Thymus (tissue), 11 donors: ENCODE results near the gene PEX7. TPM values are rescaled to one million over a fixed set of nuclear protein-coding genes. Genes with fewer than 3 reads are reported as not detected.

Experiments used
- DNase-seq, 9 donors: peaks; one replicate each; pipeline ENCODE4 v3.0.0-alpha.2; 2013; ENCODE audit warnings: low spot score in 9 of 9, low read depth in 6 of 9, missing footprints in 1 of 9
- H3K27ac ChIP-seq, 2 donors: one replicate each; pipeline ENCODE4 v1.5.1; 2013; ENCODE audit warnings: control low read depth in 1 of 2, low read depth in 1 of 2, low read length in 1 of 2, mild to moderate bottlenecking in 1 of 2, moderate library complexity in 1 of 2
- H3K27me3 ChIP-seq, 2 donors: one replicate each; pipeline ENCODE4 v1.5.1; 2013; ENCODE audit warnings: low read length in 1 of 2; ENCODE audit not compliant: control insufficient read depth in 2 of 2, insufficient read depth in 1 of 2
- H3K36me3 ChIP-seq, 2 donors: one replicate each; pipeline ENCODE4 v1.5.1; 2013; ENCODE audit warnings: low read length in 1 of 2, mild to moderate bottlenecking in 1 of 2, moderate library complexity in 1 of 2; ENCODE audit not compliant: control insufficient read depth in 2 of 2, insufficient read depth in 2 of 2
- H3K4me1 ChIP-seq, 2 donors: one replicate each; pipeline ENCODE4 v1.5.1; 2013; ENCODE audit warnings: low read length in 2 of 2; ENCODE audit not compliant: control insufficient read depth in 2 of 2, insufficient read depth in 2 of 2
- H3K4me3 ChIP-seq, 2 donors: one replicate each; pipeline ENCODE4 v1.5.1; 2013; ENCODE audit warnings: low read length in 2 of 2, control low read depth in 1 of 2, mild to moderate bottlenecking in 1 of 2
- H3K9me3 ChIP-seq, 2 donors: one replicate each; pipeline ENCODE4 v1.5.1; 2013; ENCODE audit warnings: low read length in 1 of 2, mild to moderate bottlenecking in 1 of 2; ENCODE audit not compliant: control insufficient read depth in 2 of 2, insufficient read depth in 1 of 2
- WGBS: extraction: QIAGEN DNeasy Blood & Tissue Kit; methylation state at CpG from one replicate; pipeline ENCODE4 v1.1.7; 2013; 5-methylcytosine and 5-hydroxymethylcytosine counted together
- polyA plus RNA-seq: library from polyadenylated mRNA; stranded (reverse); fragments of 200-250 nt; gene quantifications from one replicate; pipeline ENCODE4 v1.2.3, GENCODE V29; 2013
- total RNA-seq: library from RNA; stranded (reverse); fragments of 120-200 nt; gene quantifications from one replicate; pipeline ENCODE4 v1.2.4, GENCODE V29; 2013
- donor health status: healthy.

The PEX7 gene
- total and polyA plus RNA-seq, 2 donors = 7.4 to 8.4 TPM

DNA sequence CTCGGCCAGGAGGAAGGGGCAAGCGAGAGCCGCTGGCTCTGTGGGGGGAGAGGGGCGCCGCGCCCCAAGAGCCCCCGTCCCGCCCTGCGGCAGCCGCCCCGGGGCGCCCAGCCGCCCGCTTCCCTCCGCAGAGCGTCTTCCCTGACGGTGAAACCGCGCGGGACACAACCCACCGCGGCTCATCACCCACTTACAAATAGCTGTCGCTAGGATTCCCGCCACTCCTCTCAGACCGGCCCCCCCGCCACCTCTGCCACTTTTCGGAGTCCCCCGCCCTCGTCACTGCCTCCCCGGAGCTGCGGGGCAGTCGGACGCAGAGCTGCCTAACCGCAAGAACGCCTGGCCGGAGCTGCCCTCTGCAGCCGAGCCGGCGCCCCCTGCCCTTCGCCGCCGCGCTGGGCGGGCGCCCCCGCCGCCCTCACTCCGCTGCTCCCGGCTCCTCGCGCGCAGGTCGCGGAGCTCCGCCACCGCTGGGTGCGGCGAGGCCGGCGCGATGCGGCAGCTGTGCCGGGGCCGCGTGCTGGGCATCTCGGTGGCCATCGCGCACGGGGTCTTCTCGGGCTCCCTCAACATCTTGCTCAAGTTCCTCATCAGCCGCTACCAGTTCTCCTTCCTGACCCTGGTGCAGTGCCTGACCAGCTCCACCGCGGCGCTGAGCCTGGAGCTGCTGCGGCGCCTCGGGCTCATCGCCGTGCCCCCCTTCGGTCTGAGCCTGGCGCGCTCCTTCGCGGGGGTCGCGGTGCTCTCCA, 99.7 kb downstream of the PEX7 start, which contains the start of gene SLC35D3:
SLC35D3 (plus strand) TSS at position 366 of the 749 bp plus-strand sequence; CDS start at position 494, 128 bp downstream.
- Histone ChIP-seq H3K27ac (no peak within 1 kb of the TSS), H3K4me3 (peak within 1 kb of the TSS; percentile 14 to 46), H3K9me3 (peaks cover 0 to 5% of the 10 kb centered on the region in 2 donors), H3K36me3 (no peaks in the 10 kb centered on the region), H3K4me1 (peaks cover 10 to 28% of the 10 kb centered on the region in 2 donors), H3K27me3 (peaks cover 54 to 76% of the 10 kb centered on the region in 2 donors)
- peak in 1 of 9 donors; percentile 18 for DNase-seq
- 1% methylated on average over 86 of the region's 86 CpGs for WGBS

DNA sequence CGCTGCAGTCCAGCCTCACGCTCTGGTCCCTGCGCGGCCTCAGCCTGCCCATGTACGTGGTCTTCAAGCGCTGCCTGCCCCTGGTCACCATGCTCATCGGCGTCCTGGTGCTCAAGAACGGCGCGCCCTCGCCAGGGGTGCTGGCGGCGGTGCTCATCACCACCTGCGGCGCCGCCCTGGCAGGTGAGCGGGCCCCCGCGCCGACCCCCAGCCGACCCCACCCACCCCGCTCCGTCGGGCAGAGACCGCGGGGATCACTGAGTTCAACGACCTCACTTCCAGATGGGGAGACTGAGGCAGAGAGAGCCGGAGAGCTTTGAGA, 100.3 kb downstream of the PEX7 start:
- 1% methylated on average over 29 of the region's 29 CpGs for WGBS
- H3K4me3 ChIP-seq = peak overlapping the region in 1 of 2 donors; percentile 26
- H3K27ac ChIP-seq = no peak overlapping the region
- peaks cover 10 to 28% of the 10 kb centered on the region in 2 donors for H3K4me1 ChIP-seq
- no peaks in the 10 kb centered on the region for H3K36me3 ChIP-seq
- peaks cover 54 to 80% of the 10 kb centered on the region in 2 donors for H3K27me3 ChIP-seq
- peak in 1 of 9 donors; percentile 13 for DNase-seq
- peaks cover 0 to 5% of the 10 kb centered on the region in 2 donors for H3K9me3 ChIP-seq

DNA sequence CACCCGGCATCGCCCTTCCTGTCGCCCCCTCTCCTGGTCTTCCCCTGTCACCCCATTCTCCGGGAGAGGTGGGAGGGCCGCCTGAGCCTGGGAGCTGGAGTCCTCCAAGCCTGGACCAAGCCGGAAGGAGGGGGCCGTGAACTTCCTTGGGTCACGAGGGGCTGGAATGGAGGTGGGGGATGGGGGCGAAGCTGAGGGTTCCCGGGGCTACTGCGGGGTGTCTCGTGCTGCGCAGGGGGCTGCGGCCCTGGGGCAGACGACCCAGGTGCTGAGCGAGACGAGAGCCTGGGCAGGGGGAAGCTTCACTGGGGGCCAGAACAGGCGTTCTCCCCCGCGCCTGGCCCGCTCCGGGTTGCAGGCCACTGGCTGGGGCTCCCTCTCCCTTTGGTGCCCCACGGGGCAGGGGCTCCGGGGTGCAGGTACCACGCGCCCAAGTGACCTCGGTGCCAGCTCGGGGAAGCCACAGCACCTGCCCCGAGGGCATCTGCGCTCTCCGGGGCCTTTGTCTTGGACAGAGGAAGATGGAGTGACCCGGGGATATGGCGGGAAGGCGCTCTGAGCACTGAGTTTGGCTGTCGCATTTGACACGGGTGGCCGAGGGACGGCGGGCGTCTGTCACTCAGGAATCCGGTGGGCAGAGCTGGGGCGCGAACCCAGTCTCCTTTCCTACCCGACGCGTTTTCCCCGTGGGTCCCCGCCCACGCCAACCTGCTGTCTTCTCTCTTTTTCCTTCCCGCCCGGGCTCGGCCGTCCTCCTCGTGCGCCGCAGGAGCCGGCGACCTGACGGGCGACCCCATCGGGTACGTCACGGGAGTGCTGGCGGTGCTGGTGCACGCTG, 100.9 kb downstream of the PEX7 start:
- H3K4me1 ChIP-seq = peaks cover 10 to 28% of the 10 kb centered on the region in 2 donors
- no peaks in the 10 kb centered on the region for H3K36me3 ChIP-seq
- H3K4me3 ChIP-seq = peak overlapping the region in 1 of 2 donors; percentile 6
- no peak for DNase-seq
- H3K9me3 ChIP-seq = peaks cover 0 to 5% of the 10 kb centered on the region in 2 donors
- no peak overlapping the region for H3K27ac ChIP-seq
- 4% methylated on average over 65 of the region's 65 CpGs for WGBS
- peaks cover 54 to 78% of the 10 kb centered on the region in 2 donors for H3K27me3 ChIP-seq

DNA sequence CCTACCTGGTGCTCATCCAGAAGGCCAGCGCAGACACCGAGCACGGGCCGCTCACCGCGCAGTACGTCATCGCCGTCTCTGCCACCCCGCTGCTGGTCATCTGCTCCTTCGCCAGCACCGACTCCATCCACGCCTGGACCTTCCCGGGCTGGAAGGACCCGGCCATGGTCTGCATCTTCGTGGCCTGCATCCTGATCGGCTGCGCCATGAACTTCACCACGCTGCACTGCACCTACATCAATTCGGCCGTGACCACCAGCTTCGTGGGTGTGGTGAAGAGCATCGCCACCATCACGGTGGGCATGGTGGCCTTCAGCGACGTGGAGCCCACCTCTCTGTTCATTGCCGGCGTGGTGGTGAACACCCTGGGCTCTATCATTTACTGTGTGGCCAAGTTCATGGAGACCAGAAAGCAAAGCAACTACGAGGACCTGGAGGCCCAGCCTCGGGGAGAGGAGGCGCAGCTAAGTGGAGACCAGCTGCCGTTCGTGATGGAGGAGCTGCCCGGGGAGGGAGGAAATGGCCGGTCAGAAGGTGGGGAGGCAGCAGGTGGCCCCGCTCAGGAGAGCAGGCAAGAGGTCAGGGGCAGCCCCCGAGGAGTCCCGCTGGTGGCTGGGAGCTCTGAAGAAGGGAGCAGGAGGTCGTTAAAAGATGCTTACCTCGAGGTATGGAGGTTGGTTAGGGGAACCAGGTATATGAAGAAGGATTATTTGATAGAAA, 101.7 kb downstream of the PEX7 start:
- WGBS = 74% methylated on average over 40 of the region's 40 CpGs
- H3K9me3 ChIP-seq = peaks cover 0 to 5% of the 10 kb centered on the region in 2 donors
- H3K4me3 ChIP-seq = no peak overlapping the region
- no peaks in the 10 kb centered on the region for H3K36me3 ChIP-seq
- H3K4me1 ChIP-seq = peaks cover 10 to 28% of the 10 kb centered on the region in 2 donors
- peaks cover 49 to 75% of the 10 kb centered on the region in 2 donors for H3K27me3 ChIP-seq
- no peak overlapping the region for H3K27ac ChIP-seq
- DNase-seq = no peak

DNA sequence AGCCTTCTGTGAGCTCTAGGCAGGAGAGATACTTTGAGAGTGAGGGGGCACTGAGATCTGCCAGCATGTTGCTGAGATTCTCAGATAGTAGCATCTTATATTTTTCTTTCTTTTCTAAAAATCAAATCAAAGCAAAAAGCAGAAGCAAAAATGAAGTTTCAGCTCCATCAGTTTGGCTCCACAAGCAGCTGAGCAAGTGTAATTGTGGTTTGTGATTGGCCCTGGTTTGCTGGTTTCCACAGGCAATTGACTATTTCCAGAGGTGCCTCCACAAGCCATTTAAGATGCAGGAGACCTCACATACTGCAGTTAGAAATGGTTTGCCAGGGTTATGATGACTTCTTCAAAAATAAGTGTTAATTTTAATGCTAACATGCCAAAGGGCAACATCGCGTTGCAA, 104.0 kb downstream of the PEX7 start:
- Histone ChIP-seq H3K4me3 (no peak overlapping the region), H3K9me3 (peaks cover 0 to under 1% of the 10 kb centered on the region in 2 donors), H3K36me3 (no peaks in the 10 kb centered on the region), H3K27ac (no peak overlapping the region), H3K27me3 (peaks cover 30 to 56% of the 10 kb centered on the region in 2 donors), H3K4me1 (peaks cover 4 to 16% of the 10 kb centered on the region in 2 donors)
- no peak for DNase-seq
- WGBS = 99% methylated on average over 2 of the region's 2 CpGs

DNA sequence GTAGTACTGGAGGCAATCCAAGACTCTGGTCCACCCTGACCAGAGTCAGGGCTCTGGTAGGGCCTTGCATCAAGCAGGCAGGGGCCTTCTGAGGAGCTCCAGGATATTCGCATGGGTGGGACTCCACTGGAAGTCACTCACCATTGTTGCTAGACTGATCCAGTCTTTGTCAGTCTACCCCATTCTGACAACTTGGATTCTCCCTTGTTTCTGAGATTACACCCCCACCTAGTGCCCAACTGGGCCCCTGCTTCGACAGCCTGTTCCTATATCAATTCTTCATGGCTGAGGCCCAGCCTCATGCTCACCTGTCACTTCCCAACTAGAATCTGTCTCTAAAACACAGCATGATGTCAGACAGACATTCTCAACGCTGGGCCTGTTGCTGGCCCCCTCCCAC, 104.9 kb downstream of the PEX7 start:
- peak in 1 of 9 donors; percentile 9 for DNase-seq
- no peaks in the 10 kb centered on the region for H3K9me3 ChIP-seq
- H3K4me3 ChIP-seq = no peak overlapping the region
- H3K4me1 ChIP-seq = peaks cover 0 to 12% of the 10 kb centered on the region in 2 donors
- peaks cover 28 to 46% of the 10 kb centered on the region in 2 donors for H3K27me3 ChIP-seq
- H3K27ac ChIP-seq = no peak overlapping the region
- no peaks in the 10 kb centered on the region for H3K36me3 ChIP-seq
- WGBS = 81% methylated on average over 3 of the region's 3 CpGs

DNA sequence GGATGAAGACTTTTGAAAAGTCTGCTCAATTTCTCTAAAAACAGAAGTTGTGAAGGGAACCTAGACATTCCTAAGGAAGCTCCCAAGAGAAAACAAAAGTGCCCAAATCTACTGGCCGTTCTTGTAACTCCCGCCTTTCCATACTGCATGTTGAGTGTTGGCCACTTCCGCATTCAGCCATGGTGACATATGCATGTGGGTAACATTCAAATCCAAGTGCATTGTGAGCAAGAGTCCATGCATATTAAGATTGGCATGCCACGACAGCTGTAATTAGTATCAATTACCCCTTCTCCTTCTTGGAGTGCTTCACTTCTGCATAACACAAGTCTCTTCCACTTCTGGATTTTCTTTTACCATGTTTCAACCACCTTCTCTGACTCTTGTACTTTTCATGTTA, 108.1 kb downstream of the PEX7 start:
- no peaks in the 10 kb centered on the region for H3K36me3 ChIP-seq
- no peak overlapping the region for H3K27ac ChIP-seq
- no peak for DNase-seq
- no peaks in the 10 kb centered on the region for H3K9me3 ChIP-seq
- H3K4me3 ChIP-seq = no peak overlapping the region
- 98% methylated on average over 4 of the region's 4 CpGs for WGBS
- no peaks in the 10 kb centered on the region for H3K4me1 ChIP-seq
- H3K27me3 ChIP-seq = peaks cover 3 to 22% of the 10 kb centered on the region in 2 donors

DNA sequence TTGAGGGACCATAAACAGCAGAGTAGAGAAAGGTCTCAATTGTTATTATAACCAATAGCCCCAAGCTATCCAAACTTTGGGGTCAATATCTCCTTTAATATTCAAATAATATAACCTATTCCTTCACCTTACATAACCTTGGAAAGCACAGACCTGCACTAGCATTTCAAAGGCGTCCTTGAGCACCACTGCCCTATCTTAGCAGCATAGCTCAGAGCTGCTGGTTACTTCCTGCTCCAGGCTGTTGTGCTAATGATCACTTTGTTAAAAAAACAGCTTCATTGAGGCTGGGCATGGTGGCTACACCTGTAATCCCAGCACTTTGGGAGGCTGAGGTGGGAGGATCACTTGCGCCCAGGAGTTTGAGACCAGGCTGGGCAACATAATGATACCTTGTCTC, 110.2 kb downstream of the PEX7 start:
- Histone ChIP-seq H3K4me1 (no peaks in the 10 kb centered on the region), H3K4me3 (no peak overlapping the region), H3K36me3 (no peaks in the 10 kb centered on the region), H3K27me3 (peaks cover 0 to 11% of the 10 kb centered on the region in 2 donors), H3K27ac (no peak overlapping the region), H3K9me3 (no peaks in the 10 kb centered on the region)
- 97% methylated on average over 2 of the region's 2 CpGs for WGBS
- DNase-seq = no peak
